ENCODE measurements around the gene KLHL11. TPM values are rescaled to one million over a fixed set of nuclear protein-coding genes. Genes with fewer than 3 reads are reported as not detected.

The KLHL11 gene, protein sequence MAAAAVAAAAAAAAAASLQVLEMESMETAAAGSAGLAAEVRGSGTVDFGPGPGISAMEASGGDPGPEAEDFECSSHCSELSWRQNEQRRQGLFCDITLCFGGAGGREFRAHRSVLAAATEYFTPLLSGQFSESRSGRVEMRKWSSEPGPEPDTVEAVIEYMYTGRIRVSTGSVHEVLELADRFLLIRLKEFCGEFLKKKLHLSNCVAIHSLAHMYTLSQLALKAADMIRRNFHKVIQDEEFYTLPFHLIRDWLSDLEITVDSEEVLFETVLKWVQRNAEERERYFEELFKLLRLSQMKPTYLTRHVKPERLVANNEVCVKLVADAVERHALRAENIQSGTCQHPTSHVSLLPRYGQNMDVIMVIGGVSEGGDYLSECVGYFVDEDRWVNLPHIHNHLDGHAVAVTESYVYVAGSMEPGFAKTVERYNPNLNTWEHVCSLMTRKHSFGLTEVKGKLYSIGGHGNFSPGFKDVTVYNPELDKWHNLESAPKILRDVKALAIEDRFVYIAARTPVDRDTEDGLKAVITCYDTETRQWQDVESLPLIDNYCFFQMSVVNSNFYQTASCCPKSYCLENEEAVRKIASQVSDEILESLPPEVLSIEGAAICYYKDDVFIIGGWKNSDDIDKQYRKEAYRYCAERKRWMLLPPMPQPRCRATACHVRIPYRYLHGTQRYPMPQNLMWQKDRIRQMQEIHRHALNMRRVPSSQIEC
- 1.7 to 3.8 TPM (median 2.9 TPM) in 5 replicates for total RNA-seq (2022; extraction: Qiagen RNA extraction; ENCODE audit: low read depth)

DNA sequence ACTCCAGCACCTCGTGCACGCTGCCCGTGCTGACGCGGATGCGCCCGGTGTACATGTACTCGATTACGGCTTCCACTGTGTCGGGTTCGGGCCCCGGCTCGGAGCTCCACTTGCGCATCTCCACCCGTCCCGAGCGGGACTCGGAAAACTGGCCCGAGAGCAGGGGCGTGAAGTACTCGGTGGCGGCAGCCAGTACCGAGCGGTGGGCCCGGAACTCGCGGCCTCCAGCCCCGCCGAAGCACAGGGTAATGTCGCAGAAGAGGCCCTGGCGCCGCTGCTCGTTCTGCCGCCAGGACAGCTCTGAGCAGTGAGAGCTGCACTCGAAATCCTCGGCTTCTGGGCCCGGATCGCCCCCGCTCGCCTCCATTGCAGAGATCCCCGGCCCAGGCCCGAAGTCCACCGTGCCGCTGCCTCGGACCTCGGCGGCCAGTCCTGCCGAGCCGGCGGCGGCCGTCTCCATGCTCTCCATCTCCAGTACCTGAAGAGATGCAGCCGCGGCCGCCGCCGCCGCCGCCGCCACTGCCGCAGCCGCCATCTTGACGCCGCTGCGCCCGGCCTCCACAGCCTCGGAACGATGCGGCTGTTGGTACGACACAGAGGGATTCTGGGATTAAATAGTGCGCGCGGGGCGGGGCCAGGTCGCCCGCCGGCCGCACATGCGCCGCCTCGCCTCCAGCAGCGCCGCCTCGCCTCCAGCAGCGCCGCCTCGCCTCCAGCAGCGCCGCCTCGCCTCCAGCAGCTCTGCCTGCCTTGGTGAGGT lies at the start of gene KLHL11:
Gene KLHL11 (minus strand): TSS at position 588 of the 760 bp plus-strand sequence. CDS start 53 bp downstream, at position 535.

DNA sequence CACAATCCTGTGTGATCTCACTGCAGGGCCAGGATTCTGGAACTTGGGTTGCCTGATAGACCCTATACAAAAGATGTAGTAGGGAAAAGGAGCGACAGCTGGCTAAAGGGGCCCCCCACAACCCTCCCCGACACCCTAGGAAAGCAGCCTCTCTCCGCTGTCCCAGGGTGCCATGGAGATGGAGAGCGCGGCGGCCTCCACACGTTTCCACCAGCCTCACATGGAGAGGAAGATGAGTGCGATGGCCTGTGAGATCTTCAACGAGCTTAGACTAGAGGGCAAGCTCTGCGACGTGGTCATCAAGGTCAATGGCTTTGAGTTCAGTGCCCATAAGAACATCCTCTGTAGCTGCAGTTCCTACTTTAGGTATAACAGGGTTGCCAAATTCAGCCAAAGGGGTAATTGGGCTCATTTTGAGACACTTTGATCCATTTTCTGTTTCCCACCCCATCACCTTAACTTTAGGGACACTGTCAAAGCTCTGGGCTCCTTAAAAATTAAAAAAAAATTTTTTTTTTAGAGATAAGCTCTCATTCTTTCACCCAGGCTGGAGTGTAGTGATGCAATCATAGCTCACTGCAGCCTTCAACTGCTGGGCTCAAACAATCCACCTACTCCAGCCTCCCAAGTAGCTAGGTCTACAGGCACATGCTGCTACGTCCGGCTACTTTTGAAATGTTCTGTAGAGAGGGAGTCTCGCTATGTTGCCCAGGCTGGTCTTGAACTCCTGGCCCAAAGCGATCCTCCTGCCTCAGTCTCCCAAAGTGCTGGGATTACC lies 27.3 kb downstream of the KLHL11 start, which contains the start of gene KLHL10:
Gene KLHL10 (plus strand): TSS at position 65 of the 778 bp plus-strand sequence. CDS start 108 bp downstream, at position 173.

DNA sequence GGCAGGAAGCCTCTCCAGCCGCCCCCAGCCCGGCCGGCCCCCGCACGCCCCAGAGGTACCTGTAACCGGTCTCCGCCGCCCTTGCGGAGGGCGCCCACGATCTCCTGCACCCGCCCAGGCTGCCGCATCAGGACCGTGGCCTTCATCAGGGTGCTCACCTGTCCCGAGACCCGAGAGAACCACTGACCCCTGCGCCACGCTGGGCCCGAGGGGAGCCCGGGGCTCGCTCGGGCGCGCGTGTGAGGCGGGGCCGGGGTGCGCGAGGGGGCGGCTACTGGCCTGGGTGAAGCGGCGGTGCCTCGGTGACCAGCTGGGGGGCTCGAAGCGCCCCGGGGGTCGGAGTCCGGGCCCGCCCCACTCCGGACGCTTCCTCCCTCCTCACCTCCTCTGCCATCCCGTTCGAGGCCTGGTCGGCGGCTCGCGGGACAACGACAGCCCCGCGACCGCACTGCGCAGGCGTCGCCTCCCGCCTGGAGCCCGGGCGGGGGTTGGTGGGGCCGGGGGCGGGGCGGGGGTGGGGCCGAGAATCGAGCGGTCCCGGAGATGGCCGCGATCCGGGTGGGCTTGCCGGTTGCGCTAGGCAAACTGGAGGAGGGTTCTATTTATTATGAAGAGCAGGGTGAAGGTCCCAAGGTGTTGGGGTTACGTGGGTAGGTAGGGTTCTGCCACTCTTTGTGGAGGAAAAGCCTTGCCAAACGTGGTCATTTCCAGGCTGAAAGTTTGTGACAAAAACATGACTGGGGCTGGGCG lies 29.2 kb downstream of the KLHL11 start, which contains the start of gene NT5C3B:
Gene NT5C3B (minus strand): TSS at position 433 of the 750 bp plus-strand sequence. CDS start 39 bp downstream, at position 394.

DNA sequence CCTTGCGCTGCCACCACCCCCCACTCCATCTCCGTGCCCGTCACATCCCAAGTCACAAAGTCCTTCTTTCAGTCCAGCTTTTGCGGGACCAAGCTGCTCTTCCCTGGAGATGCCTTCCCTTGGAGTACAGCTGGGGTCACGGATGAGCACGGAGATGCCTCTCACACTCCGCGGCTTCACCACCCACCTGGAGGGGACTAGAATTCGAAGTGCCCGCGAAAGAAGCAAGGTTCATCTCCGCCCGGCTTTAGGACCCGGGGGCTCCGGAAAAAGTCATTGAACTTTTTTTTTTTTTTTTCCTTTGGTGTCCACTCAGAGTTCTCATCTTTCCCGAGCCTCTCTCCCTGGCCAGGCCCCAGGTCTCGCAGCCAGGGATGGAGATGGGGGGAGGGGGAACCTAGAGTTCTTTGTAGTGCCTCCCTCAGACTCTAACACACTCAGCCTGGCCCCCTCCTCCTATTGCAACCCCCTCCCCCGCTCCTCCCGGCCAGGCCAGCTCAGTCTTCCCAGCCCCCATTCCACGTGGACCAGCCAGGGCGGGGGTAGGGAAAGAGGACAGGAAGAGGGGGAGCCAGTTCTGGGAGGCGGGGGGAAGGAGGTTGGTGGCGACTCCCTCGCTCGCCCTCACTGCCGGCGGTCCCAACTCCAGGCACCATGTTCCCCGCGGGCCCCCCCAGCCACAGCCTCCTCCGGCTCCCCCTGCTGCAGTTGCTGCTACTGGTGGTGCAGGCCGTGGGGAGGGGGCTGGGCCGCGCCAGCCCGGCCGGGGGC lies 52.7 kb downstream of the KLHL11 start, which contains the start of gene FKBP10:
Gene FKBP10 (plus strand): TSS at position 624 of the 771 bp plus-strand sequence. CDS start 31 bp downstream, at position 655.

DNA sequence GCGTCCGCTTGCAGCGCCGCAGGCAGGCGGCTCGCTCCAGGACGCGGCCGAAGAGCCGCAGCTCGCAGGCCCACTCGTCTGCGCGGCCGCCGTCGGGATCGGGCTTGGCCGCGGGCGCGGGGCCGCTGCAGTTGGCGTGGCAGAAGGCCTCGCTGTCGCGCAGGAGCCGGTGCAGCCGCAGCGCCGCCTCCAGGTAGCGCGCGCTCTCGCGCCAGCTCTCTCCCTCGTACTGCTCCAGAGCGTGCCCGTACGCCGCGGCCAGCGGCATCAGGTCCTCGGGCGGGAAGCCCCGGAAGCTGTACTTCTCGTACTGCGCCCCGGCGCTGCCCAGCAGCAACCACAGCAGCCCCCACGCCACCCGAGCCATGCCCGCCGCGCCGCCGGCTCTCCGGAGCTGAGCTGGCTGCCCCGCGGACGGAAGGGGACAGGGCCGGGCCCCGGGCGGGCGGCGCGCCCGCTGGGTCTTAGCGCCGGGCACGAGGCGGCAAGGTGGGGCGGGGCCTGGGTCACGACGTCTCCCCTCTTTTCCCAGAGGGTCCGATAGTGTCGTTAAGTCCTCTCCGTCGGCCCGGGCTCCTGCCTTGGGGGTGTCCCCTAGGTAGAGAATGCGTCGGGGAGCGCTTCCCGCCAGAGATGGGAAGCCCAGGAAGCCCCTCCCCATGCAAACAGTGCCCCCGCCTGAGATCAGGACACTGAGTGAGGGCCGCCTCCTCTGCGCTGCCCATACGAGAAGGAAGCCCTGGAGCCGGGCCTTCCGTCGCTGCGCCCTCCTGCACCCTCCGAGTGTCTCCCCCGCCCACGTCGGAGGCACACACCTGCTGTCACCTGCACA lies 53.5 kb downstream of the KLHL11 start, which contains the start of gene P3H4:
Gene P3H4 (minus strand): TSS at position 401 of the 832 bp plus-strand sequence. CDS start 34 bp downstream, at position 367.

Other genes with a start within 250 kb of the KLHL11 start
- 0.63 to 1.9 TPM (median 1.3 TPM) in 5 replicates for gene KRT17, start 240.8 kb downstream of the KLHL11 start, total RNA-seq (2022; extraction: Qiagen RNA extraction; ENCODE audit: low read depth)
- 1,141 to 1,532 TPM (median 1,312 TPM) in 5 replicates for gene EIF1, start 176.5 kb downstream of the KLHL11 start, total RNA-seq (2022; extraction: Qiagen RNA extraction; ENCODE audit: low read depth)
- 0.42 TPM in 1 of 5 replicates, not detected in the others for gene GAST, start 153.1 kb downstream of the KLHL11 start, total RNA-seq (2022; extraction: Qiagen RNA extraction; ENCODE audit: low read depth)
- gene HAP1, start 130.8 kb downstream of the KLHL11 start, total RNA-seq (2022; extraction: Qiagen RNA extraction; ENCODE audit: low read depth): 1.1 to 2.3 TPM (median 1.5 TPM) in 5 replicates
- 91.7 to 132 TPM (median 123 TPM) in 5 replicates for gene JUP, start 78.7 kb downstream of the KLHL11 start, total RNA-seq (2022; extraction: Qiagen RNA extraction; ENCODE audit: low read depth)
- 25.8 to 38.7 TPM (median 35.0 TPM) in 5 replicates for gene P3H4, start 53.5 kb downstream of the KLHL11 start, total RNA-seq (2022; extraction: Qiagen RNA extraction; ENCODE audit: low read depth)
- 86.7 to 109 TPM (median 106 TPM) in 5 replicates for gene FKBP10, start 52.4 kb downstream of the KLHL11 start, total RNA-seq (2022; extraction: Qiagen RNA extraction; ENCODE audit: low read depth)
- gene NT5C3B, start 29.2 kb downstream of the KLHL11 start, total RNA-seq (2022; extraction: Qiagen RNA extraction; ENCODE audit: low read depth): 103 to 113 TPM (median 108 TPM) in 5 replicates
- not detected in 5 replicates for gene KLHL10, start 27.6 kb downstream of the KLHL11 start, total RNA-seq (2022; extraction: Qiagen RNA extraction; ENCODE audit: low read depth)
- gene ACLY, start 53.5 kb upstream of the KLHL11 start, total RNA-seq (2022; extraction: Qiagen RNA extraction; ENCODE audit: low read depth): 247 to 312 TPM (median 289 TPM) in 5 replicates
- gene ODAD4, start 65.2 kb upstream of the KLHL11 start, total RNA-seq (2022; extraction: Qiagen RNA extraction; ENCODE audit: low read depth): 0.98 to 1.6 TPM (median 1.3 TPM) in 5 replicates
- gene CNP, start 101.4 kb upstream of the KLHL11 start, total RNA-seq (2022; extraction: Qiagen RNA extraction; ENCODE audit: low read depth): 55.5 to 71.2 TPM (median 67.9 TPM) in 5 replicates
- gene DNAJC7, start 152.0 kb upstream of the KLHL11 start, total RNA-seq (2022; extraction: Qiagen RNA extraction; ENCODE audit: low read depth): 111 to 123 TPM (median 118 TPM) in 5 replicates
- 42.0 to 45.8 TPM (median 44.8 TPM) in 5 replicates for gene NKIRAS2, start 154.7 kb upstream of the KLHL11 start, total RNA-seq (2022; extraction: Qiagen RNA extraction; ENCODE audit: low read depth)
- gene C17orf113, start 185.2 kb upstream of the KLHL11 start, total RNA-seq (2022; extraction: Qiagen RNA extraction; ENCODE audit: low read depth): 0.48 to 0.94 TPM (median 0.69 TPM) in 5 replicates
- 0.14 to 0.32 TPM (median 0.27 TPM) in 4 of 5 replicates, not detected in the other for gene ZNF385C, start 233.1 kb upstream of the KLHL11 start, total RNA-seq (2022; extraction: Qiagen RNA extraction; ENCODE audit: low read depth)
- 0.18 to 0.69 TPM (median 0.51 TPM) in 5 replicates for gene DHX58, start 247.3 kb upstream of the KLHL11 start, total RNA-seq (2022; extraction: Qiagen RNA extraction; ENCODE audit: low read depth)